Right cardiac atrium (tissue), 5 donors: ENCODE data around the gene PLEKHA8. TPM values are rescaled to one million over a fixed set of nuclear protein-coding genes. Genes with fewer than 3 reads are reported as not detected.
A peak's percentile ranks its signal among the peaks of the same experiment; 100 is the strongest.

Experiments
- ATAC-seq, 2 donors: fragments of 200-7000 bp; cut with Tn5 transposase; one replicate each; pipeline versions ENCODE4 v1.8.0 to v1.9.1; 2020; ENCODE audit warnings: moderate library complexity in 2 of 2, mild to moderate bottlenecking in 1 of 2
- DNase-seq, 3 donors: peaks; one replicate each; pipeline ENCODE4 v3.0.0-alpha.2; 2020
- H3K27ac ChIP-seq: one replicate; pipeline ENCODE4 v1.5.1; 2013; ENCODE audit warnings: mild to moderate bottlenecking, low read length, control low read depth, moderate library complexity
- H3K27me3 ChIP-seq: one replicate; pipeline ENCODE4 v1.6.1; 2013; ENCODE audit not compliant: control insufficient read depth, insufficient read depth
- H3K4me1 ChIP-seq: one replicate; pipeline ENCODE4 v1.6.1; 2013; ENCODE audit warnings: low read length; ENCODE audit not compliant: control insufficient read depth, insufficient read depth
- H3K4me3 ChIP-seq: one replicate; pipeline ENCODE4 v1.5.1; 2013; ENCODE audit warnings: low read length, control low read depth
- H3K9me3 ChIP-seq: one replicate; pipeline ENCODE4 v1.6.1; 2013; ENCODE audit warnings: low read length; ENCODE audit not compliant: control insufficient read depth
- WGBS: extraction: QIAGEN DNeasy Blood & Tissue Kit; methylation state at CpG from one replicate; pipeline ENCODE4 v1.1.7; 2013; 5-methylcytosine and 5-hydroxymethylcytosine counted together
- intact Hi-C, 4 donors: fragments of 100-400 bp; cut with DNase I; formaldehyde crosslinking; loops; one replicate each; pipeline versions ENCODE4 v1.11.0 to v1.14.0; 2022 to 2023
- long read RNA-seq, 4 donors: library from polyadenylated mRNA; unstranded; transcript quantifications; one replicate each; pipeline ENCODE4 v2.0.0, GENCODE V29; 2020 to 2021
- polyA plus RNA-seq: library from polyadenylated mRNA; stranded (reverse); fragments of 200-250 nt; gene quantifications from one replicate; pipeline ENCODE4 v1.2.3, GENCODE V29; 2013
- total RNA-seq, 4 donors: library from RNA; stranded (reverse); fragmentation: NEBNext Ultra II Directional; extraction: Animal tissue kit (Norgen Biotek cat#: 25700); gene quantifications; one replicate each; pipeline ENCODE4 v1.2.1, GENCODE V29; 2021
- donor health status: healthy with polysubstance abuse.
- donor health status: DM: no; HTN: yes; CAD: no.
- donor health status: DM: no; HTN: no; CAD: no.
- donor health status: DM: no; HTN: yes; CAD: no; lungs with severe emphysema.
- donor health status: DM: yes; HTN: yes; CAD: no.

Gene PLEKHA8, protein sequence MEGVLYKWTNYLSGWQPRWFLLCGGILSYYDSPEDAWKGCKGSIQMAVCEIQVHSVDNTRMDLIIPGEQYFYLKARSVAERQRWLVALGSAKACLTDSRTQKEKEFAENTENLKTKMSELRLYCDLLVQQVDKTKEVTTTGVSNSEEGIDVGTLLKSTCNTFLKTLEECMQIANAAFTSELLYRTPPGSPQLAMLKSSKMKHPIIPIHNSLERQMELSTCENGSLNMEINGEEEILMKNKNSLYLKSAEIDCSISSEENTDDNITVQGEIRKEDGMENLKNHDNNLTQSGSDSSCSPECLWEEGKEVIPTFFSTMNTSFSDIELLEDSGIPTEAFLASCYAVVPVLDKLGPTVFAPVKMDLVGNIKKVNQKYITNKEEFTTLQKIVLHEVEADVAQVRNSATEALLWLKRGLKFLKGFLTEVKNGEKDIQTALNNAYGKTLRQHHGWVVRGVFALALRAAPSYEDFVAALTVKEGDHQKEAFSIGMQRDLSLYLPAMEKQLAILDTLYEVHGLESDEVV
- total RNA-seq (1 to 10 TPM; 3.8 to 5.6 (median 4.6) TPM), polyA plus RNA-seq (1.7 TPM)
- long read RNA-seq, donor 1, full-length matches to known transcripts, result 4 of 7 reads
- long read RNA-seq, donor 1, partial matches to known transcripts, result 0 of 7 reads
- long read RNA-seq, donor 1, other reads (novel, unspliced or antisense), result 3 of 7 reads
- long read RNA-seq, donor 2, partial matches to known transcripts, result 0 of 3 reads
- long read RNA-seq, donor 2, other reads (novel, unspliced or antisense), result 2 of 3 reads
- long read RNA-seq, donor 3, partial matches to known transcripts, result 0 of 1 reads
- long read RNA-seq, donor 3, other reads (novel, unspliced or antisense), result 1 of 1 reads
- long read RNA-seq, donor 4, full-length matches to known transcripts, result 2 of 4 reads
- long read RNA-seq, donor 4, partial matches to known transcripts, result 0 of 4 reads
- long read RNA-seq, donor 4, other reads (novel, unspliced or antisense), result 2 of 4 reads

DNA sequence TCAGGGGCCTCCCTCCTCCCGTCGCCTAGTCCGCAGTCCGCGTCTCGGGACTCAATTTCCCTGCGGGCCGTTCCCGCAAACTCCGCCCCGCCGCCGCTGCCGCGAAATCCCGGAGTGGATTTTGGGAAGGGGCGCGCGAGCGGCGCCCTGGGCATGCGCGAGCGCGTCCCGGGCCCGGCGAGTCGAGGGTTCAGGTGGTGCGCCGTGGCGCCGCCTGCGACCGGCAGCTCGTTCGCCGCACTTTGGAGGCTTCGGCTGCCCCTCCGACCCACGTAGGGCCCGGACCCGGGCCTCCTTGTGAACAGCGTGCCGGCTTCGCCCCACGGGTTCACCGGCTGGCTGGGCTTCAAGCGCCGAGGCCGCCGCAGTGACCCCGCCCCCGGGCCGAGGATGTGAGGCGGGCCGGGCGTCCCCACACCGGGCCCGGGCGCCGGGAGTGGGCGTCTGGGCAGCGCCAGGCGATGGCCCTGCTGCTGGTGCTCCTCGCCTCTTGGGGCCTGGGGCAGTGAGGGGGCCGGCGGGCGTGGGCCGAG, at the start of gene PLEKHA8:
PLEKHA8 (plus strand) TSS at position 197 of the 533 bp plus-strand sequence. CDS start 351 bp downstream, outside the sequence.
- ATAC-seq (peak; percentile 81 to 83), DNase-seq (peak; percentile 85 to 96 (median 94))
- under 1% methylated on average over 70 of the region's 70 CpGs for WGBS
- Histone ChIP-seq H3K4me3 (peak within 1 kb of the TSS; percentile 96), H3K27me3 (no peaks in the 10 kb centered on the region), H3K27ac (peak within 1 kb of the TSS; percentile 82), H3K4me1 (no peaks in the 10 kb centered on the region), H3K9me3 (no peaks in the 10 kb centered on the region)
- intact Hi-C loops, result no loop called here

GRCh38 chr7:29980151-29980550, 48.1 kb upstream of the PLEKHA8 start:
- intact Hi-C loops, result no loop called here
- ATAC-seq (no peak), DNase-seq (no peak)
- Histone ChIP-seq H3K27ac (no peak overlapping the region), H3K4me1 (no peaks in the 10 kb centered on the region), H3K4me3 (no peak overlapping the region), H3K9me3 (no peaks in the 10 kb centered on the region), H3K27me3 (no peaks in the 10 kb centered on the region)

GRCh38 chr7:29987083-29987482, 41.1 kb upstream of the PLEKHA8 start:
- no peak overlapping the region for H3K27ac ChIP-seq

DNA sequence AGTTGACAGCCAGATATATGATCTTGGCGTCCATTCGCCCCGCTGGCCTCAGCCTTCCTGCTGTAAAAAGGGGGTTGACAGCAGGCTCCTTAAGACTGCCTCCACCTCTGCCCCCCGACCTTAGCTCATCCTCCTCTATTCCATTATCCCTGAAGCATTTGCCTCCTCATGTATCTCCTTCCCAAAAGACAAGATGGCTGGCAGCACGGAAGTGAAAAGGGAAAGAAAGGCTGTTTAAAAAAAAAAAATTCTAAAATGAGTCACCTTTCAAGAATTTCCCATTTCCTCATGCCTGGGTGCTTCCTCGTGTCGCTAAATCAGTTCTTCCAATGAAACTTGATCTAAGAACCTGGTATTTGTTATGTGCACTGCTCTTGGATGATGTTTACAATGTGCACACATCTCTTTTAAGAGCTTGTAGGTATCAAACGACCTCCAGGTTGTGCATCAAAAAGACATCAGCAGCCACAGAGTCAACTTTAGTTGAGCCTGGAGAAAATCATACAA, 40.3 kb upstream of the PLEKHA8 start:
- Histone ChIP-seq H3K4me1 (peaks cover 2% of the 10 kb centered on the region), H3K9me3 (no peaks in the 10 kb centered on the region), H3K27me3 (no peaks in the 10 kb centered on the region), H3K4me3 (no peak overlapping the region), H3K27ac (no peak overlapping the region)
- DNase-seq (no peak), ATAC-seq (no peak)
- 56% methylated on average over 8 of the region's 8 CpGs for WGBS
- intact Hi-C loops, result no loop called here

More at GRCh38 chr7:29987083-29987482, 41.1 kb upstream of the PLEKHA8 start:
- peaks cover 2% of the 10 kb centered on the region for H3K4me1 ChIP-seq
- H3K27me3 ChIP-seq, result no peaks in the 10 kb centered on the region
- no peak for ATAC-seq
- WGBS, result 62% methylated on average over 2 of the region's 2 CpGs
- intact Hi-C loops, result no loop called here
- H3K4me3 ChIP-seq, result no peak overlapping the region
- DNase-seq, result no peak
- no peaks in the 10 kb centered on the region for H3K9me3 ChIP-seq

DNA sequence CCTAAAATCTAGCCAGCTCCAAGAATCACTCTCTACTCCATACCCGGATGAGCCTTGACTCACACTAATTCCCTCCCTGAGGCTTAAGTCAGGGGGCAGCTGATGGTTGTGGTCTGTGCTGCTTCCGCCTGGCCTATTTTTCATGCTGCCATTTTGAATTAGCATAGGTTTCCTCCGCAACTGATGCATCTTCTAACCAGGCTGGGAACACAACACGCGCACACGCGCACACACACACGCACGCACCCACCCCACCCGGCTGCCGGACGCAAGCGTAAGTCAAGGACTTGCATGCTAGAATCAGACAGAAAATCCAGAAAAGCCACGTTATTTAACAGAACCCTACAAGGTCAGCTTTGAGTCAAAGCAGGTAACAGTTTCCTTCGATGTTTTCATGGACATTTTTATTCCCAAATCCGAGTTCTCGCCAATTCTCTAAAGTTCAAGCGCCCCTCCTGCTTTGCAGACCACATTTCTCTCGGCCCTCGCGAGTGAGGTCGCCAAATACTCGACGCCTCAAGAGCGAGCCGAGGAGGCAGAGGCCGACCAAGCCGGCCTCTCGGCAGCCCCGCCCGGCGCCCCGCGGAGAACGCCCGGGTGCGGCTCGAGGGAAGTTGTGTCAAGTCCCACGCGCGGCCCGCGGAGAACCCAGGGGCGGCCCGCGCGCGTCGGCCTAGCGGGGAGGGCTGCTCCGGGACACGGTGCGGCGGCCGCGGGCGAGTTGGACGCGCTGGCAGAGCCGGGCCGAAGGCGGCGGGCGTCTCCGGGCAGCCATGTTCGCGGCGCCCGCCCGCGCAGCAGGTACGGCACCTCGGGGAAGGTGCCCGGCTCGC, 39.6 kb upstream of the PLEKHA8 start:
- intact Hi-C loops, result no loop called here
- Histone ChIP-seq H3K4me3 (peak overlapping the region; percentile 71), H3K27me3 (no peaks in the 10 kb centered on the region), H3K9me3 (no peaks in the 10 kb centered on the region), H3K27ac (peak overlapping the region; percentile 49), H3K4me1 (peaks cover 2% of the 10 kb centered on the region)
- DNase-seq (peak; percentile 52 to 84 (median 82)), ATAC-seq (peak; percentile 72 to 81)
- WGBS, result 9% methylated on average over 75 of the region's 75 CpGs

- under 1% methylated on average over 78 of the region's 79 CpGs for WGBS
- Histone ChIP-seq H3K4me3 (peak within 1 kb of the TSS; percentile 71), H3K27me3 (no peaks in the 10 kb centered on the region), H3K9me3 (no peaks in the 10 kb centered on the region), H3K27ac (peak within 1 kb of the TSS; percentile 49), H3K4me1 (peaks cover 2% of the 10 kb centered on the region)
- ATAC-seq (peak; percentile 75 to 76), DNase-seq (peak; percentile 45 to 83 (median 83))
- intact Hi-C loops, result no loop called here
Measured at GRCh38 chr7:29989257-29989995, 38.8 kb upstream of the PLEKHA8 start, which contains the start of gene SCRN1. TSS of gene SCRN1 (minus strand) at chr7:29989801. CDS start at chr7:29969067, 20,734 bp downstream.

GRCh38 chr7:29990931-29991330, 37.3 kb upstream of the PLEKHA8 start:
- H3K4me1 ChIP-seq, result peaks cover 2% of the 10 kb centered on the region
- no peaks in the 10 kb centered on the region for H3K9me3 ChIP-seq
- DNase-seq, result no peak
- intact Hi-C loops, result no loop called here
- no peak for ATAC-seq
- H3K27me3 ChIP-seq, result no peaks in the 10 kb centered on the region
- no peak overlapping the region for H3K27ac ChIP-seq
- WGBS, result 78% methylated on average over 4 of the region's 4 CpGs
- no peak overlapping the region for H3K4me3 ChIP-seq

DNA sequence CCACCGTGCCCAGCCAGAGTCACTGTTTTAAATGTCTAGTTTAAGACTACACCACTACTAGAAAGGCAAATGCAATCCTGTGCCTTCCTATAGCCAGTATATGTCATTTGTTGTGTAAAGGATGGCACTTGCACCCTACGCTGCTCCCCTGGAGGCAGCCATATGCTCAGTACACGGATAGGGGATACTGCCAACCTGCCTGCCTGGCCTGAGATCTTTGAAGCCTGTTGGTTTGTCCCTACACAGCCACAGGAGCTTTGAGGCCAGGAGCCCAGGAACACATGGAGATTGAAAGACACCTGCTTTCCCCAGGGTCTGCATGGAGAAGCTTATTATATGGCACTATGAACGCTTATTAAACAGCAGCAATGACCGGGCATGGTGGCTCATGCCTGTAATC, 36.3 kb upstream of the PLEKHA8 start:
- 95% methylated on average over 5 of the region's 5 CpGs for WGBS
- intact Hi-C loops, result no loop called here
- no peaks in the 10 kb centered on the region for H3K27me3 ChIP-seq

DNA sequence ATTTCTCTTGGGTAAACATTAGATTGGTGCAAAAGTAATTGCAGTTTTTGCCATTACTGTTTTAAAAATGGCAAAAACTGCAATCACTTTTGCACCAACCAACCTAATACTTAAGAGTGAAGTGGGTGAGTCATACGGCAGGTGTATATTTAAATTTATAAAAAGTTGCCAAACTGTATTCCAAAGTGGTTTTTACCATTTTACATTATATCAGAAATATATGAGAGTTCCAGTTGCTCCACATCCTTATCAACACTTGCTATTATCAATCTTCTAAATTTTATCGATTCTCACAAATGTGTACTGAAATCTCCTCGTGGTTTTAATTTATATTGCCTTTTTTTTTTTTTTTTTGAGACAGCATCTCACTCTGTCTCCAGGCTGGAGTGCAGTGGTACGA, 35.1 kb upstream of the PLEKHA8 start:
- WGBS, result 93% methylated on average over 4 of the region's 4 CpGs

More for the DNA sequence above, 36.3 kb upstream of the PLEKHA8 start:
- no peaks in the 10 kb centered on the region for H3K9me3 ChIP-seq
- no peak for ATAC-seq
- H3K27ac ChIP-seq, result no peak overlapping the region
- no peak overlapping the region for H3K4me3 ChIP-seq
- DNase-seq, result no peak
- H3K4me1 ChIP-seq, result peaks cover 2% of the 10 kb centered on the region

More for the DNA sequence above, 35.1 kb upstream of the PLEKHA8 start:
- peaks cover 2% of the 10 kb centered on the region for H3K4me1 ChIP-seq
- H3K4me3 ChIP-seq, result no peak overlapping the region
- H3K9me3 ChIP-seq, result no peaks in the 10 kb centered on the region
- H3K27ac ChIP-seq, result no peak overlapping the region
- ATAC-seq, result no peak
- no peaks in the 10 kb centered on the region for H3K27me3 ChIP-seq
- DNase-seq, result no peak
- intact Hi-C loops, result no loop called here
